CD14-positive monocyte (primary cell): ENCODE data around the gene CAMTA1. TPM values are rescaled to one million over a fixed set of nuclear protein-coding genes. Genes with fewer than 3 reads are reported as not detected.

ENCODE experiments used
- DNase-seq, 3 donors: peaks; one replicate each; pipeline ENCODE4 v3.0.0-alpha.2; 2011 to 2022
- H2AFZ ChIP-seq: 2 replicates; pipeline ENCODE4 v1.6.0; 2012; ENCODE audit warnings: mild to moderate bottlenecking, low read depth, low read length, inconsistent platforms; ENCODE audit not compliant: insufficient read depth, poor library complexity, severe bottlenecking
- H3K27ac ChIP-seq, 2 donors: 1 replicate in 1 of 2; 2 replicates in 1 of 2; pipeline ENCODE4 v1.5.1; 2012 to 2013; ENCODE audit warnings: low read length in 2 of 2, control low read depth in 1 of 2, inconsistent platforms in 1 of 2, low read depth in 1 of 2, mild to moderate bottlenecking in 1 of 2
- H3K27me3 ChIP-seq, 2 donors: one replicate each; pipeline versions ENCODE4 v1.6.0 to v1.6.1; 2011 to 2013; ENCODE audit warnings: low read length in 2 of 2; ENCODE audit not compliant: control insufficient read depth in 2 of 2, insufficient read depth in 2 of 2
- H3K36me3 ChIP-seq, 2 donors: replicated peaks in 1 of 2; 1 replicate in 1 of 2; 2 replicates in 1 of 2; pipeline versions ENCODE4 v1.5.1 to v1.6.1; 2012 to 2013; ENCODE audit warnings: low read length in 2 of 2, control low read depth in 1 of 2, inconsistent platforms in 1 of 2, mild to moderate bottlenecking in 1 of 2; ENCODE audit not compliant: insufficient read depth in 2 of 2, control insufficient read depth in 1 of 2
- H3K4me1 ChIP-seq, 2 donors: 1 replicate in 1 of 2; 2 replicates in 1 of 2; pipeline versions ENCODE4 v1.5.1 to v1.6.1; 2012 to 2013; ENCODE audit warnings: low read length in 2 of 2, control low read depth in 1 of 2, inconsistent platforms in 1 of 2, mild to moderate bottlenecking in 1 of 2, moderate library complexity in 1 of 2; ENCODE audit not compliant: insufficient read depth in 2 of 2, control insufficient read depth in 1 of 2
- H3K4me2 ChIP-seq: replicated peaks from 2 replicates; pipeline ENCODE3; 2012; ENCODE audit warnings: low read length, moderate library complexity, mild to moderate bottlenecking; ENCODE audit not compliant: poor library complexity, severe bottlenecking; ENCODE audit errors: extremely low read depth
- H3K4me3 ChIP-seq, 3 experiments: fragments of 200-600 bp in 1 of 3; sonication (generic) in 1 of 3; replicated peaks in 1 of 3; 1 replicate in 2 of 3; 2 replicates in 1 of 3; pipeline ENCODE4 v1.5.1; 2011 to 2013; ENCODE audit warnings: low read length in 3 of 3, mild to moderate bottlenecking in 3 of 3, control low read depth in 2 of 3, low read depth in 2 of 3, inconsistent platforms in 1 of 3, moderate library complexity in 1 of 3
- H3K79me2 ChIP-seq: 2 replicates; pipeline ENCODE4 v1.6.0; 2012; ENCODE audit warnings: mild to moderate bottlenecking, control low read depth, inconsistent platforms, low read length, moderate library complexity; ENCODE audit not compliant: insufficient read depth
- H3K9ac ChIP-seq: 2 replicates; pipeline ENCODE4 v1.6.0; 2017; ENCODE audit warnings: low read length, mild to moderate bottlenecking; ENCODE audit not compliant: insufficient read depth, poor library complexity, severe bottlenecking
- H3K9me3 ChIP-seq, 2 donors: replicated peaks in 1 of 2; 1 replicate in 1 of 2; 2 replicates in 1 of 2; pipeline versions ENCODE4 v1.5.1 to v1.6.1; 2012 to 2013; ENCODE audit warnings: low read length in 2 of 2, control low read depth in 1 of 2; ENCODE audit not compliant: control insufficient read depth in 1 of 2, insufficient read depth in 1 of 2
- H4K20me1 ChIP-seq: 2 replicates; pipeline ENCODE4 v1.6.0; 2012; ENCODE audit warnings: mild to moderate bottlenecking, low read length, control low read depth, moderate library complexity; ENCODE audit not compliant: insufficient read depth
- H3K27ac Mint-ChIP-seq, 7 donors: one replicate each; pipeline ENCODE4 v1.8.0; 2020; ENCODE audit warnings: mild to moderate bottlenecking in 7 of 7, mixed read lengths in 7 of 7, moderate library complexity in 6 of 7, inconsistent platforms in 2 of 7
- H3K27me3 Mint-ChIP-seq, 3 donors: one replicate each; pipeline ENCODE4 v1.8.0; 2021 to 2022; ENCODE audit warnings: low read depth in 3 of 3, mild to moderate bottlenecking in 3 of 3, mixed read lengths in 3 of 3, moderate library complexity in 3 of 3, inconsistent platforms in 1 of 3
- H3K36me3 Mint-ChIP-seq, 2 donors: one replicate each; pipeline ENCODE4 v1.8.0; 2020; ENCODE audit warnings: mixed read lengths in 2 of 2, inconsistent platforms in 1 of 2, mild to moderate bottlenecking in 1 of 2
- H3K4me1 Mint-ChIP-seq: one replicate; pipeline ENCODE4 v1.8.0; 2020; ENCODE audit warnings: mild to moderate bottlenecking, mixed read lengths
- H3K4me3 Mint-ChIP-seq, 2 donors: one replicate each; pipeline ENCODE4 v1.8.0; 2020; ENCODE audit warnings: mild to moderate bottlenecking in 2 of 2, mixed read lengths in 2 of 2, moderate library complexity in 1 of 2
- H3K9me3 Mint-ChIP-seq, 7 donors: one replicate each; pipeline ENCODE4 v1.8.0; 2020 to 2022; ENCODE audit warnings: mixed read lengths in 7 of 7, mild to moderate bottlenecking in 6 of 7, moderate library complexity in 6 of 7, inconsistent platforms in 2 of 7
- CTCF ChIP-seq: fragments of 200-600 bp; IDR thresholded peaks from one replicate; pipeline ENCODE4 v1.8.0; 2022; ENCODE audit warnings: antibody characterized with exemption, mild to moderate bottlenecking
- WGBS: methylation state at CpG from one replicate; pipeline ENCODE4 v1.1.5; 2013; ENCODE audit warnings: missing lambda C conversion rate; ENCODE audit not compliant: insufficient coverage; 5-methylcytosine and 5-hydroxymethylcytosine counted together
- intact Hi-C, 2 donors: fragments of 100-400 bp; cut with micrococcal nuclease; formaldehyde crosslinking; loops; one replicate each; pipeline versions ENCODE4 v1.15.0 to v1.15.1; 2023
- polyA plus RNA-seq, 3 donors: library from polyadenylated mRNA; depleted of rRNA in 1 of 3; unstranded in 2 of 3; stranded (reverse) in 1 of 3; fragments of 300-500 nt in 2 of 3; fragments of >200 nt in 1 of 3; fragmentation: Illumina TruSeq in 2 of 3; gene quantifications; 1 replicate in 2 of 3; 2 replicates in 1 of 3; pipeline ENCODE4 v1.2.3, GENCODE V29; 2012 to 2021

Gene CAMTA1
- polyA plus RNA-seq, 3 donors, result 52.0 to 89.6 (median 78.3) TPM

- peaks cover 0 to 3% (median 2%) of the 10 kb centered on the region in 3 donors for H3K27me3 Mint-ChIP-seq
- intact Hi-C loops, result no loop called here
- Histone ChIP-seq H3K4me1 (no peaks in the 10 kb centered on the region), H3K4me2 (no peak overlapping the region), H3K4me3 (no peak overlapping the region), H2AFZ (no peak overlapping the region), H3K9ac (no peak overlapping the region), H4K20me1 (no peaks in the 10 kb centered on the region), H3K9me3 (no peaks in the 10 kb centered on the region), H3K79me2 (no peaks in the 10 kb centered on the region), H3K27ac (no peak overlapping the region), H3K36me3 (no peaks in the 10 kb centered on the region), H3K27me3 (no peaks in the 10 kb centered on the region)
- TF ChIP-seq CTCF, result no peak
- no peaks in the 10 kb centered on the region for H3K36me3 Mint-ChIP-seq
- H3K4me1 Mint-ChIP-seq, result no peaks in the 10 kb centered on the region
- H3K4me3 Mint-ChIP-seq, result no peak overlapping the region
- DNase-seq, result no peak
- no peak overlapping the region for H3K27ac Mint-ChIP-seq
- 96% methylated on average over 7 of the region's 10 CpGs for WGBS
- no peaks in the 10 kb centered on the region for H3K9me3 Mint-ChIP-seq
Measured at GRCh38 chr1:7506454-7507284, 721.4 kb downstream of the CAMTA1 start.

- Histone ChIP-seq H3K4me3 (no peak overlapping the region), H3K4me1 (no peaks in the 10 kb centered on the region), H3K9ac (no peak overlapping the region), H3K4me2 (no peak overlapping the region), H3K27ac (no peak overlapping the region), H2AFZ (no peak overlapping the region), H3K27me3 (no peaks in the 10 kb centered on the region), H3K79me2 (no peaks in the 10 kb centered on the region), H3K9me3 (no peaks in the 10 kb centered on the region), H3K36me3 (no peaks in the 10 kb centered on the region), H4K20me1 (no peaks in the 10 kb centered on the region)
- intact Hi-C loops, result no loop called here
- Mint-ChIP-seq H3K4me1 (no peaks in the 10 kb centered on the region), H3K36me3 (no peaks in the 10 kb centered on the region), H3K27me3 (peaks cover 2 to 3% (median 3%) of the 10 kb centered on the region in 3 donors), H3K9me3 (no peaks in the 10 kb centered on the region), H3K4me3 (no peak overlapping the region), H3K27ac (no peak overlapping the region)
- no peak for TF ChIP-seq CTCF
- WGBS, result 92% methylated on average over 17 of the region's 21 CpGs
- DNase-seq, result no peak
Measured at GRCh38 chr1:7507285-7508019, 722.2 kb downstream of the CAMTA1 start.
